SK-N-SH treated with all-trans-retinoic acid at 6 μM for 48 hours (cell line): ENCODE results near the gene TMED1.

Experiments used
- ATAC-seq: fragments of 200-7000 bp; cut with Tn5 transposase; 3 replicates; pipeline ENCODE4 v1.9.1; 2020; ENCODE audit warnings: mild to moderate bottlenecking, moderate library complexity
- ARNTL ChIP-seq: fragments of 450-650 bp; formaldehyde crosslinking; IDR thresholded peaks from 2 replicates; pipeline ENCODE4 v1.5.0; 2020; ENCODE audit warnings: low read depth, mild to moderate bottlenecking, moderate library complexity, borderline replicate concordance
- BACH2 ChIP-seq: fragments of 250-450 bp; sonication (Bioruptor Pico); IDR thresholded peaks from 2 replicates; pipeline ENCODE4 v1.9.0; 2021; ENCODE audit warnings: mild to moderate bottlenecking, borderline replicate concordance
- CREB5 ChIP-seq: fragments of 250-450 bp; sonication (Bioruptor Pico); IDR thresholded peaks from 2 replicates; pipeline ENCODE4 v1.5.1; 2020; ENCODE audit warnings: low read depth, mild to moderate bottlenecking, moderate library complexity
- CSDC2 ChIP-seq: fragments of 250-450 bp; sonication (Bioruptor Pico); IDR thresholded peaks from 2 replicates; pipeline ENCODE4 v1.5.0; 2020; ENCODE audit warnings: mild to moderate bottlenecking, moderate library complexity
- CSRNP3 ChIP-seq: fragments of 250-450 bp; sonication (Bioruptor Pico); IDR thresholded peaks from 2 replicates; pipeline ENCODE4 v1.5.1; 2021; ENCODE audit warnings: mild to moderate bottlenecking, moderate library complexity
- ESRRG ChIP-seq: fragments of 250-450 bp; sonication (Bioruptor Pico); IDR thresholded peaks from 2 replicates; pipeline ENCODE4 v1.6.1; 2021; ENCODE audit warnings: mild to moderate bottlenecking
- ISL1 ChIP-seq: fragments of 250-450 bp; sonication (Bioruptor Pico); IDR thresholded peaks from 2 replicates; pipeline ENCODE4 v2.1.2; 2022; ENCODE audit warnings: mild to moderate bottlenecking, moderate library complexity
- POU6F1 ChIP-seq: fragments of 250-450 bp; sonication (Bioruptor Pico); IDR thresholded peaks from 2 replicates; pipeline ENCODE4 v1.8.0; 2021; ENCODE audit warnings: low read depth, mild to moderate bottlenecking, moderate library complexity, borderline replicate concordance
- PPARA ChIP-seq: fragments of 250-450 bp; sonication (Bioruptor Pico); IDR thresholded peaks from 2 replicates; pipeline ENCODE4 v1.5.0; 2020; ENCODE audit warnings: mild to moderate bottlenecking, borderline replicate concordance
- RARB ChIP-seq: fragments of 250-450 bp; sonication (Bioruptor Pico); IDR thresholded peaks from 2 replicates; pipeline ENCODE4 v1.8.0; 2021; ENCODE audit warnings: mild to moderate bottlenecking, moderate library complexity
- TCF4 ChIP-seq: fragments of 250-450 bp; sonication (Bioruptor Pico); IDR thresholded peaks from 2 replicates; pipeline ENCODE4 v1.8.0; 2021; ENCODE audit warnings: mild to moderate bottlenecking, moderate library complexity, borderline replicate concordance
- TOX ChIP-seq: fragments of 250-450 bp; sonication (Bioruptor Pico); IDR thresholded peaks from 2 replicates; pipeline ENCODE4 v1.8.0; 2021; ENCODE audit warnings: mild to moderate bottlenecking, moderate library complexity, borderline replicate concordance
- ZC3H10 ChIP-seq: fragments of 250-450 bp; sonication (Bioruptor Pico); IDR thresholded peaks from 2 replicates; pipeline ENCODE4 v1.5.1; 2021; ENCODE audit warnings: mild to moderate bottlenecking, moderate library complexity
- ZFP3 ChIP-seq: fragments of 250-450 bp; sonication (Bioruptor Pico); IDR thresholded peaks from 2 replicates; pipeline ENCODE4 v1.5.0; 2020; ENCODE audit warnings: mild to moderate bottlenecking, moderate library complexity
- ZFP30 ChIP-seq: fragments of 450-650 bp; formaldehyde crosslinking; IDR thresholded peaks from 2 replicates; pipeline ENCODE4 v1.5.0; 2022; ENCODE audit warnings: mild to moderate bottlenecking, moderate library complexity
- ZNF70 ChIP-seq: fragments of 450-650 bp; formaldehyde crosslinking; IDR thresholded peaks from 2 replicates; pipeline ENCODE4 v1.5.0; 2020; ENCODE audit warnings: mild to moderate bottlenecking, moderate library complexity
- ZNF8 ChIP-seq: fragments of 450-650 bp; formaldehyde crosslinking; IDR thresholded peaks from 2 replicates; pipeline ENCODE4 v1.5.0; 2020; ENCODE audit warnings: mild to moderate bottlenecking, moderate library complexity
- TF ChIP-seq, protein P1 (sequence below): fragments of 250-450 bp; sonication (Bioruptor Pico); IDR thresholded peaks from 2 replicates; pipeline ENCODE4 v1.5.0; 2020; ENCODE audit warnings: mild to moderate bottlenecking, moderate library complexity

Gene TMED1

DNA sequence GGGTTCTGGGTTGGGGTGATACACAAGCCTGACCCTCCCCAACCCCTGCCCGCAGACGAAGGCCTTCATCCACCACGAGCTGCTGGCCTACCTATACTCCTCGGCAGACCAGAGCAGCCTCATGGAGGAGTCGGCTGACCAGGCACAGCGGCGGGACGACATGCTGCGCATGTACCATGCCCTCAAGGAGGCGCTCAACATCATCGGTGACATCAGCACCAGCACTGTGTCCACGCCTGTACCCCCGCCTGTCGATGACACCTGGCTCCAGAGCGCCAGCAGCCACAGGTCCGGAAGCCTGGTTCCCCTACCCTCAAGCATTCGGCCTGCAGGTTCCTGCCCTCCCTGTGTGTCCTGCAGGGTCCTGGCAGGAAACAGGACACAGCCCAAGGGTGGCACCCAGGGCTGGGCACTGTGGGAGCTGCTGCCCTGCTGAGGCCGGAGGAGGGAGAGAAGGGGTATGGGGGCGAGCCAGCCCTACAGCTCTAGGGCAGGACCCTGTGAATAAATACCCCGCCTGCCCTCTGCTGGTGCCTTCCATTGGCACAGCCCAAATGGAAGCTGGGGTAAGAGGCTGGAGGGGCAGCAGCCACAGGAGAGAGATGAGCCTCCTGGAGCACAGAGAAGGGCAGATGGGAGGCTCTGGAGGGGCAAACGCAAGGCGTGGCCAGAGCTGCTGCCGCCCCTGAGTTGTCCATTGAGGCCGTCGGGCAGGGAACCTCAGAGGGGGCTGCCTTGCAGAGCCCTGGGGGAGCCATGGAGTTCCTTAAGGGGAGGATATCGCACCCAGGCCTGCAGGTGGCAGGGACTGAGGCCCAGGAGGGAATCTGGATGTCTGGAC lies 6.8 kb downstream of the TMED1 start:
- TF ChIP-seq ZFP30 (no peak), CREB5 (CRISPR knock-in tag) (no peak), POU6F1 (CRISPR knock-in tag) (no peak), BACH2 (CRISPR knock-in tag) (no peak), ESRRG (no peak), ZNF8 (CRISPR knock-in tag) (no peak), CSRNP3 (CRISPR knock-in tag) (no peak), ZFP3 (CRISPR knock-in tag) (no peak), TCF4 (no peak), PPARA (CRISPR knock-in tag) (no peak), ZC3H10 (CRISPR knock-in tag) (no peak), TOX (CRISPR knock-in tag) (no peak), ISL1 (no peak)
- TF ChIP-seq, protein P1, sequence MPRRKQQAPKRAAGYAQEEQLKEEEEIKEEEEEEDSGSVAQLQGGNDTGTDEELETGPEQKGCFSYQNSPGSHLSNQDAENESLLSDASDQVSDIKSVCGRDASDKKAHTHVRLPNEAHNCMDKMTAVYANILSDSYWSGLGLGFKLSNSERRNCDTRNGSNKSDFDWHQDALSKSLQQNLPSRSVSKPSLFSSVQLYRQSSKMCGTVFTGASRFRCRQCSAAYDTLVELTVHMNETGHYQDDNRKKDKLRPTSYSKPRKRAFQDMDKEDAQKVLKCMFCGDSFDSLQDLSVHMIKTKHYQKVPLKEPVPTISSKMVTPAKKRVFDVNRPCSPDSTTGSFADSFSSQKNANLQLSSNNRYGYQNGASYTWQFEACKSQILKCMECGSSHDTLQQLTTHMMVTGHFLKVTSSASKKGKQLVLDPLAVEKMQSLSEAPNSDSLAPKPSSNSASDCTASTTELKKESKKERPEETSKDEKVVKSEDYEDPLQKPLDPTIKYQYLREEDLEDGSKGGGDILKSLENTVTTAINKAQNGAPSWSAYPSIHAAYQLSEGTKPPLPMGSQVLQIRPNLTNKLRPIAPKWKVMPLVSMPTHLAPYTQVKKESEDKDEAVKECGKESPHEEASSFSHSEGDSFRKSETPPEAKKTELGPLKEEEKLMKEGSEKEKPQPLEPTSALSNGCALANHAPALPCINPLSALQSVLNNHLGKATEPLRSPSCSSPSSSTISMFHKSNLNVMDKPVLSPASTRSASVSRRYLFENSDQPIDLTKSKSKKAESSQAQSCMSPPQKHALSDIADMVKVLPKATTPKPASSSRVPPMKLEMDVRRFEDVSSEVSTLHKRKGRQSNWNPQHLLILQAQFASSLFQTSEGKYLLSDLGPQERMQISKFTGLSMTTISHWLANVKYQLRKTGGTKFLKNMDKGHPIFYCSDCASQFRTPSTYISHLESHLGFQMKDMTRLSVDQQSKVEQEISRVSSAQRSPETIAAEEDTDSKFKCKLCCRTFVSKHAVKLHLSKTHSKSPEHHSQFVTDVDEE: no peak
- ATAC-seq: peak; percentile 45

GRCh38 chr19:10826846-10827245 lies 9.2 kb downstream of the TMED1 start:
- no peak for ATAC-seq
- no peak for TF ChIP-seq ZNF70
- no peak for TF ChIP-seq TCF4
- TF ChIP-seq ARNTL (CRISPR knock-in tag): no peak
- no peak for TF ChIP-seq ESRRG
- no peak for TF ChIP-seq ZFP3 (CRISPR knock-in tag)

DNA sequence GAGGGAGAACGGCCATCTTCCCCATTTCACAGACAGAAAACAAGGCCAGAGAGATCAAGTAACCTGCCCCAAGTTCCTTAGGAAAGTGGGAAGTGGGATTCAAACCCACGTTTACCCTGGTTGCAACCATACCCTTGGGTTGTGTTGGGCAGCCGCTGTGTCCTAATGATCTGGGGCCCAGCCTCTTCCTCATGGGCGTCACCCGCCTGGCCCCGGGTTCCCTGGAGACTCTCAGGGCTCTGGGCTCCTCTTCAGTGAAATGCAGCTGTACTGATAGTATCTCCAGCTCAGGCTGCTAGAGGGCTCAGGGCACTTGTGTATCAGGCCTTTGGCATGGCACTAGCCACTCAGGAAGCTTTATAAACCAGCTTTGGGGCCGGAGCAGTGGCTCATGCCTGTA lies 9.8 kb downstream of the TMED1 start:
- TF ChIP-seq CSDC2 (no peak), TOX (CRISPR knock-in tag) (no peak)
- no peak for ATAC-seq

DNA sequence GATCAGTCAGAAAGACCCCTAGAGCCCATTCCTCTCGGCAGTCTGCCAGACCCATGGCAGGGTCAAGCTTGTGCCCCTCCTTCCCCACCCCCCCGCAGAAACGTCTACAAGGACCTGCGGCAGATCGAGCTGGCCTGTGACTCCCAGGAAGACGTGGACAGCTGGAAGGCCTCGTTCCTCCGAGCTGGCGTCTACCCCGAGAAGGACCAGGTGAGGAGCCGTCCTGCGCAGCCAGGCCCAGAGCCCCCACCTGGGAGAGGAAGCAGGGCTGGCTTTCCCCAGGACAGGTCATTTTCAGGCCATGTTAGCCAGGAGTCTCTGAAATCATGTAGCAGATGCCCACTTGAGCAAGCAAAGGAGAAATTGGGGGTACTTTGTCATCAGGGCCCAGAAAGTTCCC lies 12.3 kb downstream of the TMED1 start:
- no peak for TF ChIP-seq ZFP30
- no peak for ATAC-seq

- ATAC-seq: no peak
- TF ChIP-seq BACH2 (CRISPR knock-in tag): no peak
- no peak for TF ChIP-seq CSRNP3 (CRISPR knock-in tag)
- no peak for TF ChIP-seq ZC3H10 (CRISPR knock-in tag)
- TF ChIP-seq RARB (CRISPR knock-in tag): no peak
- no peak for TF ChIP-seq ZFP30
Measured at GRCh38 chr19:10820173-10820572, 15.8 kb downstream of the TMED1 start.
